M059J (cell line): ENCODE data around the gene LMX1B. TPM values are rescaled to one million over a fixed set of nuclear protein-coding genes. Genes with fewer than 3 reads are reported as not detected.
"Not testable (repeated sequence)": the region's sequence is repeated elsewhere in the genome, so short reads cannot be mapped to it uniquely, and the experiment has no call there.

ENCODE experiments used
- DNase-seq: peaks from one replicate; pipeline ENCODE4 v3.0.0-alpha.2; 2012; ENCODE audit warnings: low read depth
- total RNA-seq: library from RNA; depleted of rRNA; stranded (reverse); fragments of >200 nt; shearing (Covaris generic); gene quantifications from 2 replicates; pipeline ENCODE4 v1.2.3, GENCODE V29; 2014

Gene LMX1B
- total RNA-seq, 1 experiment from 2014 or later: 0.02 TPM

- DNase-seq: no peak
Measured at GRCh38 chr9:126695701-126696400, 82.1 kb downstream of the LMX1B start.

DNA sequence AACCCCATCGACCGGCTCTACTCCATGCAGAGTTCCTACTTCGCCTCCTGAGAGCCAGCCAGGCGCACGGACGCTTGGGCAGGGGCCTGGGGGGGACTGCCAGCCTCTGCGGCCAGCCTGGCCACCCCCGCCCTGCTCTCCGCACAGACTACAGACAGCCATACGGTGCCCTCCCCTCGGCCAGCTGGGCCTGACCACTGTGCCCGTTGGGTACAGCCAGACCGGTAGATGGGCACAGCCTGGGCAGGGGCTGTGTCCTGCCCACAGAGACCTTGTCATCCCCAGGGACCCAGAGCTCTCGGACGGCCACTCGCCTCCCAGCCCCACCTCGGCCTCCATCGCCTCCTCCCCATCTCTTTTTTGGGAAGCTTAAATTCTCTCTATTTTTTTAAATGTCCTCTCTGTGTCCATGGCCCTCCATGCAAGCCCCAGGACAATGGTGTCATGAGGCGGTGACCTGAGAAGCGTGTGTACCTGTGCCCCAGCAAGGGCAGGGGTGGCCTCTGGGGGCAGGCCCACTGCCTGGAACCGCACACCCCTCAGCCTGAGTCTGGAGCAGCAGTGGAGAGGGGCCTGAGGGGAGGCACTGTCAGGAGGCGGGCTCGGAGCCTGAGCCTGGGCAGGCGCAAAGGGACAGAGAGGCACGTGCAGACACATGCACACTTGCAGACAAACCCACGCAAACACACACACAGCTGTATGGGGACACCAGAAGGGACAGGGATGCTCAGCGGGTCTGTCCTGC is 82.8 kb downstream of the LMX1B start:
- DNase-seq: no peak

DNA sequence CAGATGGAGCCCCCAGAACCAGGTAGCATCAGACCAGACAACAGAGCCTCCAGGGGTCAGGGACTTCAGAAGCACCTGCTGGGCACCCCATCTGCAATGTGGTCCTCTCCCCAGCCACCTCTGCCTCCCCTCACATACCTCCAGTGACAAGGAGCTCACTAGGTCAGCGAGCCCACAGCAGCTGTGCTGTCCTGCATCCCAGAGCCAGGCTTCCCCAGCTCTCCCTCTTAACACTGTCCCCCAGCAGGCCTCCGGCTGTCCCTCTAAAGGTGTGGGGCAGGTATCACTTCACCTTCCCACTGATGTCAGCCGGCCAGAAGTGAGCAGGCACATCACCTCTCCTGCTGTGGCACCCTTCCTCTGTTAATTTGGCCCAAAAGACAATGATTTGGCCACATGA is 83.6 kb downstream of the LMX1B start:
- DNase-seq: no peak

DNA sequence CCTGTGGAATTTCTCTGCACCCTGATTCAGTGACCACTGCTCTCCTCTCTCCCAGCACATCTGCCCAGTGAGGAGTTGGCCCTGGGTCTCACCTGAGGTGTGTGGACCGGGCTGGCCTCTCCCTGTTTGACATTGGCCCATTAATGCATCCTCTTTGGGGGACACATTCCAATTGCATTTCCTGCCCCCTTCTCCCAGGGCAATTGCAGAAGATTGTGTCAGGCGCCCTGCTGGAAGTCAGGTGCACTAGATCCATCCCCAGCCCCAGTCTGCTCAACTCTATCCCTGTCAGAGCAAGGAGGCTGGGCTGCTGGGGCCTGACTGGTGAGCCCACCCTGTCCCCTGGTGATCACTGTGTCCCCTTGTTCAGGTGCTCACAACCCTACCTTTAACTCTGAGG is 84.5 kb downstream of the LMX1B start:
- DNase-seq: no peak

DNA sequence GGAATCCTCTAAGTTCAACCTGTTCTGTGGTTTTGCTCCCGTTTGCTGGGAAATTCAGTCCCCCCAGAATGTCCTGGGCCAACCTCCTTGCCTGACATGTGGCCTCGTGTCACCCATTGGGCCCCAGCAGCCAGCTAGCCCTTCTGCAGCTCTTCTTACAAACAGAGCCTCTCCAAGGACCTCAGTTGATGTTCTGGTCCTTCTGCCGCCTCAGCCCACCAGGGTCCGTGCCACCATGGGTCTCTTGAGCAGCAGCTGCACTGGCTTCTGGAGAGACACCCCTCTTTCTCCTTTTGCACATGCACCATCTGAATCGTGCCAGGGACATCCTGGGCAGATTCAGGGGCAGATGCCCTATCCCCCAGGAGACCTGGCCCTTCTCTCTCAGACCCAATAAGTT is 85.0 kb downstream of the LMX1B start:
- no peak for DNase-seq

GRCh38 chr9:126699401-126699881 is 85.7 kb downstream of the LMX1B start:
- no peak for DNase-seq

GRCh38 chr9:126700296-126700695 is 86.6 kb downstream of the LMX1B start:
- no peak for DNase-seq

DNA sequence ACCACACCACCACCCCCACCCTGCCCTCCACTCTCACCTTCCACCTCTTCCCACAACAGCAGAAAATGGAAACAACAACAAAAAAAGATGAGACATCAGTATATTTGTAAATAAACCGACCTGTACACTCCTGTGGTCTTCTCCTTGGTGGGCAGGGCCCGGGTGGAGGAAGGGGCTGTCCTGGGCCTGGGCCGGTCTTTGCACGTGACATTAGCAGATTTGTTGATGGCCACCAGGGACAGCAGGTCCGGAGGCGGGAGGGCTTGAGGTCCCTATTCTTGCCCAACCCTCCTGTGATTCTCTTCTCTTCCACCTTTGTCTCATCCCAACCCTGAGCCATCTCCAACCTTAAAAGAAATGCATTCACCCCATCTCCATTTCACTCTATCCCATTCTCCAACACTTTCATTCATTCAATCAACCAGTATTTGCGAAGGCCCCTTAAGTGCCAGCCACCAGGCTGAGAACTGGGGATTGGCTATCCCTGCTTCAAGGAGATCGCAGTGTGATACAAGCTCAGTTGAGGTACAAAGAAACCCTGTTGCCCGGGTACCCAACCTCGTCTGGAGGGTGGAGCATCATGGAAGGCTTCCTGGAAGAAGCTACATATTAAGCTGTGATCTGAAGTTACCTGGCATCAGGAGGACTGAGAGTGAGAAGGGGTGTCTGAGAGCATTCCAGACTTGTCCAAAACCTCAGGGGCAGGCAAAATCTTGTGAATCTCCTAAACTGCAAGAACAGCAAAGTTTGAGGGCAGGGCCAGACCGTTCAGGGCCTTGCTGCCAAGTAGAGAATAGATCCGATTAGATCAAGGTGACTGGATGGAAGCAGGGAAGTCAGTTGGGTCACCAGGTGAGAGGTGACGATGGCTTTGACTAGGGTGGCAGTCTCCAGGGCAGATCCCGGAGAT is 87.4 kb downstream of the LMX1B start:
- no peak for DNase-seq

DNA sequence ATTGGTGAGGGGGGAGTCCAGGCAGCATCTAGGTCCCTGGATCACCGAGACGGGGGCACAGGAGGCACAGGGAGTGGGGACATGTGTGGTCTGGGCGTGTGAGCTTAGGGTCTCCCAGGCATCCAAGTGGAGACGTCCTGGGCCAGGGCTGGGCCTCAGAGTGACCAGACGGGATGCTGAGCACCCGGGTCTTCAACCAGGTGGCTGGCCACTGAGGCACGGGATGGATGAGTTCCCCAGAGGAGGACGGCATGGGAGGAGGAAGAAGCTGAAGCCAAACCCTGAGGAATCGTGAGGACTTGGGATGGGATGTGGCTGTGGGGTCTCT is 88.0 kb downstream of the LMX1B start:
- DNase-seq: no peak

GRCh38 chr9:126702151-126703001 is 88.6 kb downstream of the LMX1B start:
- no peak for DNase-seq

DNA sequence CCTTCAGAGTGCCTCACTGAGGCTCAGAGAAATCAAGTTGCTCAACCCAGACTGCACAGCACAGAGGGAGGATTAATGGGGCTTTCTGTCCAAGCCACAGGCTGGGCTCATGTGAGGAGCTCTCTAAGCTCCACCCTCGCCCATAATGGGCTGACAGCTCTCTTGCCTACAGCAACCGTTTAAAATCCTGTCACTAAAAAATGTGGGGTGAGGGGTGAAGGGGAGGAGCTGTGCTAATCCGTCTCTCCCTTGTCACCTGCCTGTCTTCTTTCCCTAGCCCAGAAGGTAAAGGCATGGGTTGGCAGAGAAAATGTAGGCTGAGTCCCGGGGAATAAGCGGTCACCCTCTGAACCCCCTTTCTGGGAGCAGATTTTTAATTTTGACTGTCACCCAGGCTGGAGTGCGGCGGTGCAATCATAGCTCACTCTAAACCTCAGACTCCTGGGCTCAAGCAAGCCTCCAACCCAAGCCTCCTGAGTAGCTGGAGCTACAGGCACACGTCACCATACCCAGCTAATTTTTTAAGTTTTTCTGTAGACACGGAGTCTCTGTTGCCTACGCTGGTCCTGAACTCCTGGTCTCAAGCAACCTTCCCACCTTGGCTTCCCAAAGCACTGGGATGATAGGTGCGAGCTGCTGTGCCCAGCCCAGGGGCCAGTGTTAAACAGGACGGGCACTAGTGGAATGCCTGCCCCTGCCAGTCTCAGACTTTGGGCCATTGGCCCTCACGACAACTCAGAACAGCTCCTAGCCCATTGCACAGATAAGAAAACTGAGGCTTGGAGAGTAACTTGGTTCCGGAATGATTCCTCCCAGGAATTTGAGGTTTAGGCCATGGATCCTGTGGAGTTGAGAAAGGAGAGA is 89.5 kb downstream of the LMX1B start:
- DNase-seq: no peak

GRCh38 chr9:126703866-126704156 is 90.1 kb downstream of the LMX1B start:
- DNase-seq: no peak

DNA sequence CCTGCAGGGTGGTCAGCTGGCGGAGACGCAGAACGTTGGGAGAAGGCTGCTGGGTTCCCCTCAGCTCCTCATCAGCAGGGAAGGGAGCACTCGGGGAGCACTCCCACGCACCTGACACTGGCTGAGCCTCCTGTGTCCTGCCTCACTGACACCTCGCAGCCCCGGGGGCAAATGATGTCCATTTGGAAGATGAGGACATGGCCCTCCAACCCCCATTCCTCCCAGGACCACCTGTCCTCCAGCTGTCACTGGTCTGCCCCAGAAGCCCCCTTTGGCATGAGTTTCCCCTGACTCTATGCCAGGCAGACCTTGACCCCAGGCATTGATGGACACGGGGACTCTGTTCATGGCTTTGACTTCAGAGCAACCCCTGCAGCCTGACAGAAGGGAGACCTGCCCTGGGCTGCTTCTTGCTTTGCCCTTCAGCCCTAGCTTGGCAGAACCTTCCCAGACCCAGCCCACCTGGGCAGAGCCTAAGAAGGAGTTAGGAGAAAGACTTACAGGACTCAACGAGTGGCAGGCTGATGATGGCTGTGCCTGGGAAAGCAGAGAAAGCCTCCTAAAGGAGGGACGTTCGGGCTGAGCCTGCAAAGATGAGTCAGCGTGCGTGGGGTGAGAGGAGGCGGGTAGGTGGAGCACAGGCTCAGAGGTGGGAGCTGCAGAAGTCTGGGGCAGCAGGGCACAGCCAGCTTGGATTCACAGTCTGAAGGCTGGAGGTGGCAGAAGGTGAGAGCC is 90.6 kb downstream of the LMX1B start:
- DNase-seq: peak; percentile 75

DNA sequence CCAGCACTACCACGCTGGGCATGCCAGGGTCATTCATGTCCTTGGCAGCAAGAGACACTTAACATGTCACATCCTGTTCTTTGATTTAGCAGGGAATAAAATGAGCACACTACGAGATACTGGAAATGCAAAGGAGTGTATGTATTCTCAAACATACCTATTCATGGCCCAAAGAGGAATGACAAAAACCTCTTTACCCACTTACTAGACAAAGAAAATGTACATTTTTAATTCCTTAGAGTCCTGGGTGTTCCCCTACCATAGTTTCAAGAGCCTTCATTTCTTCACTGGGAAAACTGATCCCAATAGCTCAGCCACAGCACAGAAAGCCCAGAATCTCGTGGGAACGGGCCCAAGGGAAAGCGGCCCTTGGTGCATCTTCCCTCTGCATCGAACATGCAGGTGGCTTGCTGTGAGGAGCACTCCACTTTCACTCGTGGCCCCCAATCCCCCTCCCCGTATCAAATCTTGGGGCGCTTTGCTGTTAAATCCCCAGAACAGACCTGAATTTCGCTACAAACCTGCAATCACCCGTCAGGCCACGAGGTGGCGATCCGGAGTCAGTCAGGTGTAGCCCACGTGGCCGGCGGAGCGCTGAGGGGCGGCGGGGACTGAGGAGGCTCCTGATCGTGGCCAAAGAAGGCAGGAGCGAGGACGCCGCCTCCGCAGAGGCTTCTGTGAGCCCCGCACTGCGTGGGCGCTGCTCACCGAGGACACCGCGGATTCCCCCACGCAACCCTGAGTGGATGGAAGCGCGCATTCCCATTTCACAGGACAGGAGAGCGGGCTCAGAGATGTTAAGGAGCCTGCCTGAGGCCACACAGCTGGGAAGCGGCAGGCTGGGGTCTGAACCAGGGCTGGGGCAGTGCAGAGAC is 91.4 kb downstream of the LMX1B start:
- DNase-seq: peak; percentile 65

DNA sequence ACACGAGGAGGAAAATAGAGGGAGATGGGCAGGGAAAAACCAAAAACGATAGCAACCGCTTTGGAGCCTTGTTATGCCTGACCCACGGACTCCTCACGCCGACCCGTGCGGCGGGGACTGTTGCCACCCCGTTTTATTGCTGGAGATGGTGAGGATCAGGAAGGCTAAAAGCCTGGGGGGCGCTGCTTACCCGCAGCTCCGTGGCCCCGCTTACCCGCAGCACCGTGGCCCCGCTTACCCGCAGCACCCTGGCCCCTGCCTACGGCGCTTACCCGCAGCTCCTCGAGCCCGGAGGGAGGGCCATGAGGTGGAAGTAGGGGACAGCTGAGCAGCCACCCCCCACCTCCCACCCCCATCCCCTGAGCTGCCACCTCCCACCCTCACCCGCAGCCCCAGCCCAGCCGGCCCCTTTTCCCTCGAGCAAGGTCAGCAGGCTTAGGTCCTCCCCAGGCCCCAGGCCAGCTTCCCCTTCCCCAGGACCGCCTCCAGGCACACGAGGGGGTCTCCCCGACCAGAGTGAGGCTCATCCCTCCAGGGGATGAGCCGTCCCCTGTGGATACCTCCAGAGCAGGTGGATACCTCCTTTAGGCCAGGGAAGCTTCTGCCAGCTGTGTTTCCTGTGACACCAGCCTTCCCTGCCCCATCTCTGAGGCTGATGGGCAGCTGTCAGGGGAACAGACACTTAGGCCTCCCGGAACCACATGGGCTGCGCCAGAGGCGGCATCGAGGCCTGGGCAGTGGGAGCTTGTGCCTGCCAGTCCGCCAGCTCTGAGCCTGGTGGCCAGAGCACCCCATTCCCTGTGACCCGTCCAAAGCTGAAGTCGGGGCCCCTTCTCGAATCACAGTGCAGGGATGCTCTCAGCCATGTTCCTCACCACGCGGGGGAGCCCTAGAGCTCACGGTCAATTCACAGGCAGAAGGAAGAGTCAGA is 92.3 kb downstream of the LMX1B start:
- DNase-seq: peak; percentile 38

GRCh38 chr9:126706698-126707053 is 92.9 kb downstream of the LMX1B start:
- DNase-seq: no peak

GRCh38 chr9:126707083-126707482 is 93.4 kb downstream of the LMX1B start:
- DNase-seq: no peak

GRCh38 chr9:126707712-126708111 is 94.0 kb downstream of the LMX1B start:
- DNase-seq: not testable (repeated sequence)
